Gastrocnemius medialis (tissue), 4 donors: ENCODE results near the gene SDC1.

Experiments
- POLR2A ChIP-seq, 2 donors: fragments of 450-650 bp; IDR thresholded peaks; one replicate each; pipeline ENCODE4 v1.6.1; 2017; ENCODE audit warnings: antibody characterized with exemption in 2 of 2, mild to moderate bottlenecking in 2 of 2, moderate library complexity in 2 of 2
- TF ChIP-seq, protein P1 (sequence below), 5 experiments: fragments of 450-650 bp in 3 of 5; fragments of 200-600 bp in 2 of 5; sonication (generic) in 2 of 5; IDR thresholded peaks in 4 of 5; conservative IDR thresholded peaks in 1 of 5; 1 replicate in 4 of 5; 2 replicates in 1 of 5; pipeline ENCODE4 v1.5.1; 2016 to 2019; ENCODE audit warnings: antibody characterized with exemption in 5 of 5, mild to moderate bottlenecking in 3 of 5, moderate library complexity in 3 of 5

DNA sequence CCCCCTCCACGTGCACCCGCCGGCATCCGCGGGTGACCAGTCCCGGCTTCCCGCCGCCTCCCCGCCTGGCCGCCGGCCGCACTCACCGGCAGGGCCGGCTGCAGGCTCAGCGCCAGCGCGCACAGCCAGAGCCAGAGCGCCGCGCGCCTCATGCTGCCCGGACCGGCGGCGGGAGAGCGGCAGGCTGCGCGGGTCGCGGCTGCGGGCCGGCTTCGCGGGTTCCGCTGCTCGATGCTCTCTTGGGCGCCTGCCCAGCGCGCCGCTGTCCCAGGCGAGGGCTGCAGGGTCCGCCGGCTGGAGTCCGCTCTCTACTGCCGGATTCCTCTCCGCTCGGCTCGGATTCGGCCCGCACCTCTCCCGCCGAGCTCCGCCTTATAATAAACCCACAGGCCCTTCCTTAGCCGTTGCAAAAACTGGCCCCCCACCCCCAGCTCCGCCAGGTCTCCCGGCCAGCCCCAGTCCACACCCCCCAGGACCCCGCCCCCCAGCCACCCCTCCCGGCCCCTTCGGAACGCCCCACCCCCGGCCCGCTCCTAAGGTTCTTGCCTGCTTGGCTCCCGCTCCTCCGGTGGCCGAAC lies at the start of gene SDC1:
- TF ChIP-seq, protein P1, sequence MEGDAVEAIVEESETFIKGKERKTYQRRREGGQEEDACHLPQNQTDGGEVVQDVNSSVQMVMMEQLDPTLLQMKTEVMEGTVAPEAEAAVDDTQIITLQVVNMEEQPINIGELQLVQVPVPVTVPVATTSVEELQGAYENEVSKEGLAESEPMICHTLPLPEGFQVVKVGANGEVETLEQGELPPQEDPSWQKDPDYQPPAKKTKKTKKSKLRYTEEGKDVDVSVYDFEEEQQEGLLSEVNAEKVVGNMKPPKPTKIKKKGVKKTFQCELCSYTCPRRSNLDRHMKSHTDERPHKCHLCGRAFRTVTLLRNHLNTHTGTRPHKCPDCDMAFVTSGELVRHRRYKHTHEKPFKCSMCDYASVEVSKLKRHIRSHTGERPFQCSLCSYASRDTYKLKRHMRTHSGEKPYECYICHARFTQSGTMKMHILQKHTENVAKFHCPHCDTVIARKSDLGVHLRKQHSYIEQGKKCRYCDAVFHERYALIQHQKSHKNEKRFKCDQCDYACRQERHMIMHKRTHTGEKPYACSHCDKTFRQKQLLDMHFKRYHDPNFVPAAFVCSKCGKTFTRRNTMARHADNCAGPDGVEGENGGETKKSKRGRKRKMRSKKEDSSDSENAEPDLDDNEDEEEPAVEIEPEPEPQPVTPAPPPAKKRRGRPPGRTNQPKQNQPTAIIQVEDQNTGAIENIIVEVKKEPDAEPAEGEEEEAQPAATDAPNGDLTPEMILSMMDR (IDR thresholded peaks at IDR 0.05 in 4 of 5, conservative IDR thresholded peaks at IDR 0.05 in 1 of 5) = no peak
- no peak for TF ChIP-seq POLR2A (IDR thresholded peaks at IDR 0.05)
